NOMO-1 treated with dmso at 0.1 percent for 144 hours (cell line): ENCODE measurements around the gene STS.

Experiments used
- DNase-seq: peaks from one replicate; lab custom pipeline; 2025; ENCODE audit not compliant: unreplicated experiment; lab: John Stamatoyannopoulos, UW

STS gene

GRCh38 chrX:7147413-7147977 is at the start of gene STS:
TSS of gene STS (plus strand) at chrX:7147712. CDS start at chrX:7253200, 105,488 bp downstream.
- DNase-seq = no peak

- no peak for DNase-seq
Observed at GRCh38 chrX:7100022-7100421, 47.5 kb upstream of the STS start.

- DNase-seq = no peak
Observed at GRCh38 chrX:7102119-7102518, 45.4 kb upstream of the STS start.

- DNase-seq = no peak
Observed at GRCh38 chrX:7106649-7107048, 40.9 kb upstream of the STS start.

GRCh38 chrX:7108030-7108429 is 39.5 kb upstream of the STS start:
- no peak for DNase-seq

- DNase-seq = no peak
Observed at GRCh38 chrX:7109049-7109531, 38.4 kb upstream of the STS start.

- no peak for DNase-seq
Observed at GRCh38 chrX:7109838-7110793, 37.4 kb upstream of the STS start.

GRCh38 chrX:7110821-7111276 is 36.7 kb upstream of the STS start:
- DNase-seq = peak; percentile 19

GRCh38 chrX:7111518-7111917 is 36.0 kb upstream of the STS start:
- DNase-seq = no peak

- no peak for DNase-seq
Observed at GRCh38 chrX:7112071-7112470, 35.4 kb upstream of the STS start.

- DNase-seq = no peak
Observed at GRCh38 chrX:7115557-7115956, 32.0 kb upstream of the STS start.

- DNase-seq = no peak
Observed at GRCh38 chrX:7116081-7116480, 31.4 kb upstream of the STS start.

GRCh38 chrX:7117587-7117986 is 29.9 kb upstream of the STS start:
- no peak for DNase-seq

- DNase-seq = no peak
Observed at GRCh38 chrX:7119950-7120877, 27.3 kb upstream of the STS start.

GRCh38 chrX:7120878-7121219 is 26.7 kb upstream of the STS start:
- no peak for DNase-seq

- no peak for DNase-seq
Observed at GRCh38 chrX:7127056-7127455, 20.5 kb upstream of the STS start.

- DNase-seq = no peak
Observed at GRCh38 chrX:7131621-7132020, 15.9 kb upstream of the STS start.

- DNase-seq = no peak
Observed at GRCh38 chrX:7132335-7133049, 15.0 kb upstream of the STS start.

- DNase-seq = no peak
Observed at GRCh38 chrX:7133050-7133440, 14.5 kb upstream of the STS start.

GRCh38 chrX:7134981-7135380 is 12.5 kb upstream of the STS start:
- no peak for DNase-seq
